ENCODE data around the gene HSD17B1.
A peak's percentile ranks its signal among the peaks of the same experiment; 100 is the strongest.
"Not testable (repeated sequence)": the region's sequence is repeated elsewhere in the genome, so short reads cannot be mapped to it uniquely, and the experiment has no call there.

HSD17B1 gene, protein sequence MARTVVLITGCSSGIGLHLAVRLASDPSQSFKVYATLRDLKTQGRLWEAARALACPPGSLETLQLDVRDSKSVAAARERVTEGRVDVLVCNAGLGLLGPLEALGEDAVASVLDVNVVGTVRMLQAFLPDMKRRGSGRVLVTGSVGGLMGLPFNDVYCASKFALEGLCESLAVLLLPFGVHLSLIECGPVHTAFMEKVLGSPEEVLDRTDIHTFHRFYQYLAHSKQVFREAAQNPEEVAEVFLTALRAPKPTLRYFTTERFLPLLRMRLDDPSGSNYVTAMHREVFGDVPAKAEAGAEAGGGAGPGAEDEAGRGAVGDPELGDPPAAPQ

GRCh38 chr17:42552736-42553135 is at the start of gene HSD17B1:
TSS of gene HSD17B1 (plus strand) at chr17:42552923. CDS start at chr17:42552934, 11 bp downstream.
- peak within 1 kb of the TSS; percentile 76 for H3K4me3 ChIP-seq (ENCODE audit: low read depth, low read length)
- in situ Hi-C loops (cut with HindIII; ENCODE audit: low sequenced_read_pairs); DNase-seq (ENCODE audit: low read depth, low spot score): not testable (repeated sequence)

DNA sequence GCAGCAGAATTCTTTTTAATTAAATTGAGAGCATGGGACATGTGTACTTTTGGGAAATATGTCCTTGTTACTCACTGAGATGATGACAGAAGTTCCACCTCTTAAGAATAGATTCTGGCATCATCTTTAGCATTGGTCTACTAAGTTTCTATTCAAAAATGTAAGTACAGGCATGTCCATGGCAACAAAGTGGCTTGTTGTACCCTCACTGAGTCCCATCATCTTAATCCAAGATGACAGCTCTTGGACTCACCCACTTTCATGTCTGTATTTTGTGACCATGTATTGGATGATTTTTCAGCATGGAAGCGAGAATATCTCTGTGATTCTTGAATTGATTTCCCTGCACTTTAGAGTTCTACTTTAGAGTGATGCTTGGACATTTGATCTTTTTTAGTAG is 49.8 kb upstream of the HSD17B1 start:
- TF ChIP-seq CTCF (IDR thresholded peaks at IDR 0.05; ENCODE audit: low read depth, low read length): no peak
- no peak overlapping the region for H3K4me3 ChIP-seq (ENCODE audit: low read depth, low read length)
- DNase-seq (ENCODE audit: low read depth, low spot score): no peak
- in situ Hi-C loops (cut with HindIII; ENCODE audit: low sequenced_read_pairs): no loop called here

GRCh38 chr17:42507671-42508070 is 45.1 kb upstream of the HSD17B1 start:
- DNase-seq (ENCODE audit: low read depth, low spot score): no peak
- no peak for TF ChIP-seq CTCF (IDR thresholded peaks at IDR 0.05; ENCODE audit: low read depth, low read length)
- no peak overlapping the region for H3K4me3 ChIP-seq (ENCODE audit: low read depth, low read length)
- in situ Hi-C loops (cut with HindIII; ENCODE audit: low sequenced_read_pairs): no loop called here

GRCh38 chr17:42508426-42509165 is 44.1 kb upstream of the HSD17B1 start:
- no peak for TF ChIP-seq CTCF (IDR thresholded peaks at IDR 0.05; ENCODE audit: low read depth, low read length)
- in situ Hi-C loops (cut with HindIII; ENCODE audit: low sequenced_read_pairs): no loop called here

GRCh38 chr17:42509409-42509808 is 43.3 kb upstream of the HSD17B1 start:
- no peak for DNase-seq (ENCODE audit: low read depth, low spot score)
- no peak for TF ChIP-seq CTCF (IDR thresholded peaks at IDR 0.05; ENCODE audit: low read depth, low read length)
- in situ Hi-C loops (cut with HindIII; ENCODE audit: low sequenced_read_pairs): no loop called here
- H3K4me3 ChIP-seq (ENCODE audit: low read depth, low read length): no peak overlapping the region

More at GRCh38 chr17:42508426-42509165, 44.1 kb upstream of the HSD17B1 start:
- no peak for DNase-seq (ENCODE audit: low read depth, low spot score)
- H3K4me3 ChIP-seq (ENCODE audit: low read depth, low read length): no peak overlapping the region

GRCh38 chr17:42509841-42510240 is 42.9 kb upstream of the HSD17B1 start:
- in situ Hi-C loops (cut with HindIII; ENCODE audit: low sequenced_read_pairs): no loop called here
- no peak for DNase-seq (ENCODE audit: low read depth, low spot score)
- no peak overlapping the region for H3K4me3 ChIP-seq (ENCODE audit: low read depth, low read length)
- no peak for TF ChIP-seq CTCF (IDR thresholded peaks at IDR 0.05; ENCODE audit: low read depth, low read length)

GRCh38 chr17:42512246-42512645 is 40.5 kb upstream of the HSD17B1 start:
- H3K4me3 ChIP-seq (ENCODE audit: low read depth, low read length): no peak overlapping the region
- no peak for TF ChIP-seq CTCF (IDR thresholded peaks at IDR 0.05; ENCODE audit: low read depth, low read length)
- DNase-seq (ENCODE audit: low read depth, low spot score): no peak
- in situ Hi-C loops (cut with HindIII; ENCODE audit: low sequenced_read_pairs): no loop called here
